ENCODE measurements around the gene GIMAP2. TPM values are rescaled to one million over a fixed set of nuclear protein-coding genes. Genes with fewer than 3 reads are reported as not detected.
"Not testable (repeated sequence)": the region's sequence is repeated elsewhere in the genome, so short reads cannot be mapped to it uniquely, and the experiment has no call there.

The GIMAP2 gene
- total RNA-seq, 3 donors from 2014 or later: 19.7 to 22.7 (median 19.8) TPM

DNA sequence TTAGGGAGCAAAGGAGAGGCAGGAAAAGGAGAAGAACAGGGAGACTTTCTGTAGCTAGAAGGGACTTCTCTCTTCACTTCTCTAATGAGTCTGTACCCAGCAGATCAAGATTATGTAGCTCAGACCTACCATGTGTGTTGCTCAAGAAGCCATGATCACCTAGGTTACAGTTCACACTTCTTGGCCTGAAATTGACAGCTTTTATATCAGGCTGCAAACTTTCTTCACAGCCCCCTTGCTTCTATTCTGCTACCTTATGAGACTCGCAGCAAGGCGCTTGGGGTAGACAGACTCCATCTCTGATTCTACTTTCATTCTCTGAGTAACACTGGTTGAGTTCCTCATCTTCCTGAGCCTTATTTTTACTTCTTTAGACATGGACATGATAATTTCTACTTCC, 19.6 kb upstream of the GIMAP2 start:
- ATAC-seq: peak; percentile 22 to 25
- Mint-ChIP-seq H3K4me3 (peak overlapping the region; percentile 12), H3K9me3 (peaks cover 4% of the 10 kb centered on the region), H3K27me3 (ENCODE audit: low read depth) (no peaks in the 10 kb centered on the region), H3K4me1 (ENCODE audit: low read depth) (peaks cover 90% of the 10 kb centered on the region), H3K36me3 (ENCODE audit: insufficient read depth) (no peaks in the 10 kb centered on the region)
- DNase-seq: no peak

DNA sequence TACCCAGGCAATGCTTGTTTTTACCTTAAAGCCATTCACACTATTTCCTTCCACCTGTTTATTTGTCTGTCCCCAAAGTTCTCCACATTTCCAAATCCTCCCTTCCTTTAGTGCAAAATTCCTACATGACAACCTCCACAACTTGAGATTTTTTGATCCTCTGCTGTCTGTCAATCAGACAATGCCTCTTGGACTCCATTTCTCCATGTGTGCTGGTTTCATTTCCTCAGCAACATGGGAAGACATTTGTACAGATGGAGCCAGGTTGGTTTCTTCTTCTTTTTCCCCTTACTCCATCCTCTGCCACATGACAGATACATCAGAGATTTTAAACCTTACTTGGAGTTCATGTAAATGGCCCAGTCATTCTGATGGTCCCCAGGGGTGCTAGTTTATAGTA, 19.1 kb upstream of the GIMAP2 start:
- peaks cover 4% of the 10 kb centered on the region for H3K9me3 Mint-ChIP-seq
- H3K27me3 Mint-ChIP-seq (ENCODE audit: low read depth): no peaks in the 10 kb centered on the region
- ATAC-seq: no peak

DNA sequence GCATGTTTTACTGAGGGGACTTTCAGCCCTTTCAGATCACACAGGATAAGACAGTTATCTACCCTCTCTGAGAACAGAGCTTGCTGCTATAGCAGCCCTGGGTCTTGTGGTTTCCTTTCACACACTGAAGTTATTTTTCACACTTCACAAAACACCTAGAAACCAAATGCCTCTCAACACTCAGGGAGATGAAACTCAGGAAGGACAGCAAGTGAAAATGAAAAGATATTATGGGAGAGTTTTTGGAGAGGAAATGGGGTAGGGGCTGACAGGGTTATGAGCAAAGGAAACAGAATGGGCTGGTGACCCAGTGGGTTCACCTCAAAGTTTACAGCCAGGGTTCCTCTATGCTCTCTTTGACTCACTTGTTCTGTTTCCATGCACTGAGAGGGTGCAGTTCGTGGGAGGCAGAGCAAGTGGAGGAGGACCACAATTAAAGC, 17.0 kb upstream of the GIMAP2 start:
- H3K4me3 Mint-ChIP-seq: peak overlapping the region; percentile 37
- ATAC-seq: peak; percentile 77 to 81
- H3K9me3 Mint-ChIP-seq: peaks cover 10% of the 10 kb centered on the region
- peaks cover 89% of the 10 kb centered on the region for H3K4me1 Mint-ChIP-seq (ENCODE audit: low read depth)
- peak; percentile 57 for DNase-seq
- no peaks in the 10 kb centered on the region for H3K27me3 Mint-ChIP-seq (ENCODE audit: low read depth)
- peaks cover 8% of the 10 kb centered on the region for H3K36me3 Mint-ChIP-seq (ENCODE audit: insufficient read depth)

More for the DNA sequence above, 19.1 kb upstream of the GIMAP2 start:
- no peak for DNase-seq
- Mint-ChIP-seq H3K4me1 (ENCODE audit: low read depth) (peaks cover 90% of the 10 kb centered on the region), H3K4me3 (peak overlapping the region; percentile 2), H3K36me3 (ENCODE audit: insufficient read depth) (peaks cover 4% of the 10 kb centered on the region)

DNA sequence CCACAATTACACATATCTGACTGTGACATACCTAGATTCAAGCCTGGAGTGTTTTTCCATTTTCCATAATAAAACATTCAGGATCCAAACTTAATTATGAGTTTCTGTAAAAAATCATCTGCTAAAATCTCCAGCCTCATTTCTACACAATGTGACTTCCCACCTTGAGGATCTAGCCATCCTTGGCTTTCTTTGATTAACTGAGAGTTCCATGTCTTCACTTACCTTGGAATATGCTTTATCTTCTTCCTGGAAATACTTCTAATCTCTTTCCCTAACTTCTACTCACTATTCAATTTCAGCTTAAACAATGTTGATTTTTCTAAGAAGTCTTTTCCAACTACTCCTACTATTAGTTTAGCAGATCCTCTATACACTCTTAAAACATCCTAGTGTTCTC, 16.5 kb upstream of the GIMAP2 start:
- no peak for DNase-seq
- Mint-ChIP-seq H3K4me1 (ENCODE audit: low read depth) (peaks cover 87% of the 10 kb centered on the region), H3K36me3 (ENCODE audit: insufficient read depth) (peaks cover 8% of the 10 kb centered on the region), H3K4me3 (peak overlapping the region; percentile 37), H3K27me3 (ENCODE audit: low read depth) (no peaks in the 10 kb centered on the region), H3K9me3 (peaks cover 10% of the 10 kb centered on the region)
- no peak for ATAC-seq

GRCh38 chr7:150671798-150672585, 13.5 kb upstream of the GIMAP2 start:
- H3K4me1 Mint-ChIP-seq (ENCODE audit: low read depth): peaks cover 82% of the 10 kb centered on the region
- not testable (repeated sequence) for ATAC-seq

DNA sequence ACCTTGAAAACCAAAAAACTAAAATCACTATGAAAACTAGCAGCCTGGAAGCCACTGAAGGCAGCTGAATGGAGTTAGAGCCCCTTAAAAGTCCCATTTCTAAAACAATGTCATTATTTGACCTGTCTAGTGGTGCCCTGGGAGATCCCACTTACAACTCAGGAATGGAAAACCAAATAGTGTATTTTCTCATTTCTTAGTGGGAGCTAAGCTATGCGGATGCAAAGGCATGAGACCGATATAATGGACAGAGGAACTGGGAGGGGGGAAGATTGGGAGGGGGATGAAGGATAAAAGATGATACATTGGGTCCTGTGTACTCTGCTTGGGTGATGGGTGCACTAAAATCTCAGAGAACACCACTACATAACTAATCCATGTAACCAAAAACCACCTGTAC, 9.8 kb upstream of the GIMAP2 start:
- H3K9me3 Mint-ChIP-seq: peaks cover 12% of the 10 kb centered on the region
- ATAC-seq (no peak), DNase-seq (no peak)
- peaks cover 20% of the 10 kb centered on the region for H3K36me3 Mint-ChIP-seq (ENCODE audit: insufficient read depth)
- H3K4me3 Mint-ChIP-seq: peak overlapping the region; percentile 35
- peaks cover 78% of the 10 kb centered on the region for H3K4me1 Mint-ChIP-seq (ENCODE audit: low read depth)
- no peaks in the 10 kb centered on the region for H3K27me3 Mint-ChIP-seq (ENCODE audit: low read depth)

More at GRCh38 chr7:150671798-150672585, 13.5 kb upstream of the GIMAP2 start:
- not testable (repeated sequence) for DNase-seq; H3K27me3 Mint-ChIP-seq (ENCODE audit: low read depth); H3K4me3 Mint-ChIP-seq; H3K36me3 Mint-ChIP-seq (ENCODE audit: insufficient read depth)
- peaks cover 10% of the 10 kb centered on the region for H3K9me3 Mint-ChIP-seq

DNA sequence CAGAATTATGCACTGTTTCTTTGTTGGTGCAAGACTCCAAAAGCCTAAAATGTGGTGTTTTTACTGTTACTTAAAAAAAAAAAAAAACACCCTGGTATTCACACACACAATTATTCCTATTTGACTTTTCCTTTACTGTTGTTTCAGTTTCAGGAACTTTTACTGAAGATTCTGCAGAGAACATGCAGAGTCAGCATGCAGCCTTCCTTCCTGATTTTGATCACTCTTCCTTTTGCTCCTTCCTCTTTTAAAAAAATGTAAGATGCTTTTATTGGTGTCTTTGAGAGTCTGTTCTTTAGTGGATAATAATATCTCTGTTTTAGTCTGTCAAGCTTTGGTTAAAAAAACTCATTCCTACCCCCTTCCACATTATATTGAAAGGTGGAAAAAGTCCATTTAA, 9.2 kb upstream of the GIMAP2 start:
- H3K4me1 Mint-ChIP-seq (ENCODE audit: low read depth): peaks cover 78% of the 10 kb centered on the region
- ATAC-seq: peak in 1 of 2 donors; percentile 14
- peaks cover 12% of the 10 kb centered on the region for H3K9me3 Mint-ChIP-seq
- H3K27me3 Mint-ChIP-seq (ENCODE audit: low read depth); DNase-seq: not testable (repeated sequence)
- peak overlapping the region; percentile 35 for H3K4me3 Mint-ChIP-seq
- peaks cover 20% of the 10 kb centered on the region for H3K36me3 Mint-ChIP-seq (ENCODE audit: insufficient read depth)

- Mint-ChIP-seq H3K36me3 (ENCODE audit: insufficient read depth) (peaks cover 18% of the 10 kb centered on the region), H3K4me3 (peak overlapping the region; percentile 35), H3K9me3 (peaks cover 12% of the 10 kb centered on the region), H3K4me1 (ENCODE audit: low read depth) (peaks cover 78% of the 10 kb centered on the region)
- not testable (repeated sequence) for H3K27me3 Mint-ChIP-seq (ENCODE audit: low read depth); DNase-seq
- peak; percentile 69 to 93 for ATAC-seq
Observed at GRCh38 chr7:150676854-150677253, 8.7 kb upstream of the GIMAP2 start.

- H3K4me1 Mint-ChIP-seq (ENCODE audit: low read depth): peaks cover 81% of the 10 kb centered on the region
- ATAC-seq; H3K27me3 Mint-ChIP-seq (ENCODE audit: low read depth); DNase-seq: not testable (repeated sequence)
- H3K9me3 Mint-ChIP-seq: peaks cover 17% of the 10 kb centered on the region
- H3K36me3 Mint-ChIP-seq (ENCODE audit: insufficient read depth): peaks cover 21% of the 10 kb centered on the region
- H3K4me3 Mint-ChIP-seq: peak overlapping the region; percentile 63
Observed at GRCh38 chr7:150678601-150679000, 6.9 kb upstream of the GIMAP2 start.

DNA sequence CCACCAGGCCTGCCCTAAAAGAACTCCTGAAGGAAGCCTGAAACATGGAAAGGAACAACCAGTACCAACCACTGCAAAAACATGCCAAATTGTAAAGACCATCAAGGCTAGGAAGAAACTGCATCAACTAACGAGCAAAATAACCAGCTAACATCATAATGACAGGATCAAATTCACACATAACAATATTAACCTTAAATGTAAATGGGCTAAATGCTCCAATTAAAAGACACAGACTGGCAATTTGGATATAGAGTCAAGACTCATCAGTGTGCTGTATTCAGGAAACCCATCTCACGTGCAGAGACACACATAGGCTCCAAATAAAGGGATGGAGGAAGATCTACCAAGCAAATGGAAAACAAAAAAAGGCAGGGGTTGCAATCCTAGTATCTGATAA, 5.1 kb upstream of the GIMAP2 start:
- peaks cover 17% of the 10 kb centered on the region for H3K9me3 Mint-ChIP-seq
- H3K4me3 Mint-ChIP-seq; H3K27me3 Mint-ChIP-seq (ENCODE audit: low read depth); DNase-seq; ATAC-seq: not testable (repeated sequence)
- peaks cover 21% of the 10 kb centered on the region for H3K36me3 Mint-ChIP-seq (ENCODE audit: insufficient read depth)
- peaks cover 86% of the 10 kb centered on the region for H3K4me1 Mint-ChIP-seq (ENCODE audit: low read depth)

DNA sequence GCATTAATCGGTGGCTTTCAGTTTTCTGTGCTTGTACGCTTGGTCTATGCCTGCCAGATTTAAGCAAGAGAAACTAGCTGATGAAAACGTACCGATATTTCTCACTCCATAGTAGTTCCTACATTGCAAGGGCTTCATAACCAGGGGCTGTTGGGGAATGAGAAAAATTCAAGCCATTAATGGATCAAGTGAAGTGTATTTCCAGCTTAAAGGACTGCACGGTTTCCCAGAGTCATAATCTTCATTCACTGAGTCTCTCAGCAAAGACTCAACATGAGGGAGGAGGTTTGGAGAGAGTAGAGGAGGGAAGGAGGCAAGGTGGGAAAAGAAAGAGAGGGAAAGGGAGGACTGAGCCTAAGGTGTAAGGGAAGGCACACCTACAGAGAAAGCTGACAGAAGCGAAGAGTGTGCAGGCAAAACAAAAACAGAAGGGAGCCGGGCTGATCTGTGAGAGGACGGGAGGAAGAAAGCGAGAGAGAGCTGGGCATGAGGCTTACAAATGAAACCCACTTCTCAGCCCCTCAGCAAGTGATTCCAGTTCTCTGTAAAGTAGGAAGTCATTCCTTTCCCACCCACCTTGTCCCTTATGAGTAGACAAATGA, 625 bp downstream of the GIMAP2 start:
- DNase-seq (no peak), ATAC-seq (peak; percentile 58 to 73)
- Mint-ChIP-seq H3K4me3 (peak overlapping the region; percentile 91), H3K4me1 (ENCODE audit: low read depth) (peaks cover 75% of the 10 kb centered on the region), H3K36me3 (ENCODE audit: insufficient read depth) (peaks cover 46% of the 10 kb centered on the region), H3K27me3 (ENCODE audit: low read depth) (no peaks in the 10 kb centered on the region), H3K9me3 (peaks cover 37% of the 10 kb centered on the region)

DNA sequence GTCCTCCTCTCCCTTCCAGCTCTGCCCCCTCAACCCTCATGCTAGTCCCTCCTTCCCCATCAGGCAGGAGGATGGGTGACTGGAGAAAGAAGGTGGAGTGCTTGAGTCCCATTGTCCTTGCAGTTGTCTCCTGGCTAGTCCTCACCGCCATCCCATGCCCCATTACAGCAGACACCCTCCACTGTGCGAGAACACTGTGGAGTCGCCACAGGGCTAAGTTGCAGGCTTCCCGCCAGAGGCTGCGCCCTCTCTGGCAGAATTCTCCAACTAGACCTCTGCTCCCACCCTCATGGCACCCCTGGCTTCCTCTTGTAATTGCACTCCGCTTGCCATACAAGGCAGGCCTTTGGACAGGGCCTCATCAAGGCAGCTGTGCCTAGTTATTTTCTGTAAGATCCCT, 3.1 kb downstream of the GIMAP2 start:
- ATAC-seq: no peak
- peaks cover 54% of the 10 kb centered on the region for H3K36me3 Mint-ChIP-seq (ENCODE audit: insufficient read depth)
- H3K9me3 Mint-ChIP-seq: peaks cover 36% of the 10 kb centered on the region
- H3K4me3 Mint-ChIP-seq: peak overlapping the region; percentile 91
- H3K27me3 Mint-ChIP-seq (ENCODE audit: low read depth): no peaks in the 10 kb centered on the region
- H3K4me1 Mint-ChIP-seq (ENCODE audit: low read depth): peaks cover 54% of the 10 kb centered on the region
- DNase-seq: no peak

GRCh38 chr7:150695654-150696053, 10.1 kb downstream of the GIMAP2 start:
- Mint-ChIP-seq H3K4me3 (no peak overlapping the region), H3K27me3 (ENCODE audit: low read depth) (no peaks in the 10 kb centered on the region), H3K36me3 (ENCODE audit: insufficient read depth) (peaks cover 34% of the 10 kb centered on the region), H3K9me3 (peaks cover 67% of the 10 kb centered on the region), H3K4me1 (ENCODE audit: low read depth) (peaks cover 2% of the 10 kb centered on the region)
- no peak for DNase-seq
- ATAC-seq: no peak

GRCh38 chr7:150703209-150703608, 17.7 kb downstream of the GIMAP2 start:
- no peak overlapping the region for H3K4me3 Mint-ChIP-seq
- H3K9me3 Mint-ChIP-seq: peaks cover 75% of the 10 kb centered on the region

DNA sequence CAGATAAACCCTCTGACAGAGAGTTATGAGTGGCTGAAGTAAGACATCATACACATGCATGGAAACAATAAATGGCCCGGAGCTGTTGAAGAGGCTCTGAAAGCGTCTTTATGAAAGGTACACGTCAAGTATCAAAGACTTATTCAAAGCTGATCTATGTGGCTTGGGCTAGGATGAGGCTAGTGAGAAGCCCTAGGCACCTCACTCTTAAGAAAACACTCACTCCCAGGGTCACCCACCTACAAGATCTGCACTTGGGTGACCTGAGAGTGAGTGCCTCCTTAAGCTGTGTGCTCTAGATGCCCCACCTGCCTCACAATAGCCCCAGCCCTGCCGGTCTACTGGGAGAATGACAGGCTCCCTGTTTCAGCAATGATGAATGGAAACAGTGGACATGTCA, 29.8 kb downstream of the GIMAP2 start:
- Mint-ChIP-seq H3K4me1 (ENCODE audit: low read depth) (peaks cover 64% of the 10 kb centered on the region), H3K27me3 (ENCODE audit: low read depth) (no peaks in the 10 kb centered on the region), H3K36me3 (ENCODE audit: insufficient read depth) (peaks cover 21% of the 10 kb centered on the region), H3K9me3 (peaks cover 10% of the 10 kb centered on the region), H3K4me3 (peak overlapping the region; percentile 97)
- peak; percentile 42 to 47 for ATAC-seq
- DNase-seq: no peak

More at GRCh38 chr7:150703209-150703608, 17.7 kb downstream of the GIMAP2 start:
- no peak for ATAC-seq
- no peak for DNase-seq
- Mint-ChIP-seq H3K27me3 (ENCODE audit: low read depth) (no peaks in the 10 kb centered on the region), H3K36me3 (ENCODE audit: insufficient read depth) (peaks cover 36% of the 10 kb centered on the region), H3K4me1 (ENCODE audit: low read depth) (peaks cover 6% of the 10 kb centered on the region)
